Breast epithelium (tissue), 4 donors: ENCODE results near the gene DSCAM. TPM values are rescaled to one million over a fixed set of nuclear protein-coding genes. Genes with fewer than 3 reads are reported as not detected.

Experiments used
- DNase-seq, 2 donors: peaks; one replicate each; pipeline ENCODE4 v3.0.0-alpha.2; 2019; ENCODE audit warnings: low spot score in 2 of 2
- H3K27ac ChIP-seq, 2 donors: fragments of 200-600 bp; sonication (generic) in 1 of 2; one replicate each; pipeline ENCODE4 v1.5.1; 2016 to 2019; ENCODE audit warnings: mild to moderate bottlenecking in 1 of 2
- H3K27me3 ChIP-seq, 2 donors: fragments of 200-600 bp; sonication (generic) in 1 of 2; one replicate each; pipeline versions ENCODE4 v1.5.1 to v1.6.0; 2017 to 2019; ENCODE audit warnings: control low read depth in 1 of 2, mild to moderate bottlenecking in 1 of 2
- H3K36me3 ChIP-seq: fragments of 200-600 bp; one replicate; pipeline ENCODE4 v1.5.1; 2019
- H3K4me1 ChIP-seq, 2 donors: fragments of 200-600 bp; sonication (generic); one replicate each; pipeline ENCODE4 v1.5.1; 2016 to 2019; ENCODE audit warnings: control low read depth in 1 of 2
- H3K4me3 ChIP-seq, 3 donors: fragments of 200-600 bp; sonication (generic); 1 replicate in 2 of 3; 2 replicates in 1 of 3; pipeline ENCODE4 v1.5.1; 2016 to 2019; ENCODE audit warnings: mild to moderate bottlenecking in 3 of 3, moderate library complexity in 2 of 3
- H3K9me3 ChIP-seq, 2 donors: fragments of 200-600 bp; sonication (generic) in 1 of 2; one replicate each; pipeline ENCODE4 v1.5.1; 2016 to 2019; ENCODE audit warnings: control low read depth in 1 of 2
- POLR2A ChIP-seq: fragments of 450-650 bp; IDR thresholded peaks from one replicate; pipeline ENCODE4 v1.6.1; 2016; ENCODE audit warnings: antibody characterized with exemption, mild to moderate bottlenecking, moderate library complexity
- POLR2AphosphoS5 ChIP-seq, 3 donors: sonication (generic); formaldehyde crosslinking; IDR thresholded peaks; one replicate each; pipeline ENCODE4 v1.6.1; 2017; ENCODE audit warnings: antibody characterized with exemption in 3 of 3
- intact Hi-C: fragments of 100-400 bp; cut with DNase I; formaldehyde crosslinking; loops from one replicate; pipeline ENCODE4 v1.15.1; 2023; ENCODE audit warnings: low total_unique reads
- total RNA-seq, 3 donors: library from RNA; depleted of rRNA; stranded (reverse); fragments of >200 nt; gene quantifications; one replicate each; pipeline ENCODE4 v1.1.0, GENCODE V29; 2016
- TF ChIP-seq, protein P1 (sequence below), 3 donors: fragments of 450-650 bp; IDR thresholded peaks; one replicate each; pipeline ENCODE4 v1.5.1; 2016 to 2017; ENCODE audit warnings: antibody characterized with exemption in 3 of 3, mild to moderate bottlenecking in 3 of 3, moderate library complexity in 3 of 3

Gene DSCAM
- total RNA-seq, 3 donors from 2014 or later, result 0.33 to 0.44 TPM; not detected in 1

DNA sequence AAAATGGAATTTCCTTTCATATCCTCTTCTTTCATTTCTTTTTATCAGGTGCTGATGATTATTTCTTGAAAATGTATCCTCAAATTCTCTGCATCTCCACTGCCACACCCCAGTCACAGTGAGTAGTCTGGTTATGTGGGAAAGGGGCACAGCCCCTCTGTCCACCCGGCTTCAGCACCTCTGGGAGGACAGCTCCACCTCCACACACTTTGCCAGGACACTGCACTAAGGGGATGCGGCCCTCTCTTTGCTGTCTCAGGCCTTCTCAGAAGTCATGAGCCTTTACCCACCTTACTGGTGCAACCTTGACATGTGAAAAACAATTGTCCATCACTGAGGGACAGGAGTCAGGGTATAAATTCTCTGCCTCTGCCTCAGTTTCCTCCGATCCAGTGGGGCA is 546.7 kb downstream of the DSCAM start:
- Histone ChIP-seq H3K27me3 (no peaks in the 10 kb centered on the region), H3K4me3 (no peak overlapping the region), H3K4me1 (no peaks in the 10 kb centered on the region), H3K36me3 (no peaks in the 10 kb centered on the region), H3K27ac (no peak overlapping the region), H3K9me3 (no peaks in the 10 kb centered on the region)
- DNase-seq, result no peak
- TF ChIP-seq POLR2A (no peak), POLR2AphosphoS5 (IDR thresholded peaks at IDR 0.05) (no peak)
- TF ChIP-seq, protein P1, sequence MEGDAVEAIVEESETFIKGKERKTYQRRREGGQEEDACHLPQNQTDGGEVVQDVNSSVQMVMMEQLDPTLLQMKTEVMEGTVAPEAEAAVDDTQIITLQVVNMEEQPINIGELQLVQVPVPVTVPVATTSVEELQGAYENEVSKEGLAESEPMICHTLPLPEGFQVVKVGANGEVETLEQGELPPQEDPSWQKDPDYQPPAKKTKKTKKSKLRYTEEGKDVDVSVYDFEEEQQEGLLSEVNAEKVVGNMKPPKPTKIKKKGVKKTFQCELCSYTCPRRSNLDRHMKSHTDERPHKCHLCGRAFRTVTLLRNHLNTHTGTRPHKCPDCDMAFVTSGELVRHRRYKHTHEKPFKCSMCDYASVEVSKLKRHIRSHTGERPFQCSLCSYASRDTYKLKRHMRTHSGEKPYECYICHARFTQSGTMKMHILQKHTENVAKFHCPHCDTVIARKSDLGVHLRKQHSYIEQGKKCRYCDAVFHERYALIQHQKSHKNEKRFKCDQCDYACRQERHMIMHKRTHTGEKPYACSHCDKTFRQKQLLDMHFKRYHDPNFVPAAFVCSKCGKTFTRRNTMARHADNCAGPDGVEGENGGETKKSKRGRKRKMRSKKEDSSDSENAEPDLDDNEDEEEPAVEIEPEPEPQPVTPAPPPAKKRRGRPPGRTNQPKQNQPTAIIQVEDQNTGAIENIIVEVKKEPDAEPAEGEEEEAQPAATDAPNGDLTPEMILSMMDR (IDR thresholded peaks at IDR 0.05), result no peak
- intact Hi-C loops, result no loop called here

DNA sequence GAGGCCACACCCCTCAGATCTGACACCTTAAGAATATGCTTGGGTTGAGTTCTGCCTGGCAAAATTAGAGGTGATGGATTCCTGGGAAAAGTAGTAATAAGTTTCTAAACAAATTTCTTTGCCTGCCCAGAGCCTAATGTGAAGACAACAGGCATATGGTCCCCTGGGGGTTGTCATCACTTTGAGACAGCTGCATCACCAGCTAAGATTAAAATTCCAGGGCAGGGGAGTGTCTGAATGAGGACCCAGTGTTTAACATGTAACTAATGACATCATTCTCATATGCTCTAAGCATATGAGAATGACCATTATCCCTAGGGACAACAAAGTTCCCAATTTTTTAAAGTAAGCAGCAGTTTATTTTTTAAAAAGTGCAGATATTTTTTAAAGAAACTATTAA is 547.5 kb downstream of the DSCAM start:
- no peaks in the 10 kb centered on the region for H3K36me3 ChIP-seq
- no peak for DNase-seq
- no peak overlapping the region for H3K4me3 ChIP-seq
- no peaks in the 10 kb centered on the region for H3K9me3 ChIP-seq
- H3K27ac ChIP-seq, result no peak overlapping the region
- H3K4me1 ChIP-seq, result no peaks in the 10 kb centered on the region
- intact Hi-C loops, result no loop called here
- TF ChIP-seq POLR2A (no peak), POLR2AphosphoS5 (IDR thresholded peaks at IDR 0.05) (no peak)
- TF ChIP-seq, protein P1 (IDR thresholded peaks at IDR 0.05), result no peak
- H3K27me3 ChIP-seq, result no peaks in the 10 kb centered on the region

DNA sequence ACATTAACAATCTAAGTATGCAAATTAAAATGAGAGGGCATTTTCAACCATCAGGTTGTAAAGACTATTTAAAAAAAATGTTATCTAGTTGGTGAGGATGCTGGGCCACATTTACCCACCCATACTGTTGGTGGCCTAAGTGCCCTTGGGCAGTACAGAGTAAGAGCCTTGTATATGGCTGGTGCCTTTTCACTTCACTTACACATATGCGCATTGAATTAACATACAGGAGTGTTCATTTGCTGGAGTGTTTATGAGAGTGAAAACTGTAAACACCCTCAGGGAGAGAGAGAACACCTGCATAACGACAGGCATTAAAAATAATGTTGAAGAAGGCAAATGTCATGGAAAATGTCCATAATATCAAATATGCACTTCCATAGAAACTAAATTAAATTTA is 552.6 kb downstream of the DSCAM start:
- no peak for TF ChIP-seq POLR2AphosphoS5 (IDR thresholded peaks at IDR 0.05)
- Histone ChIP-seq H3K27ac (no peak overlapping the region), H3K27me3 (no peaks in the 10 kb centered on the region), H3K9me3 (no peaks in the 10 kb centered on the region), H3K4me3 (no peak overlapping the region), H3K36me3 (no peaks in the 10 kb centered on the region), H3K4me1 (no peaks in the 10 kb centered on the region)
- intact Hi-C loops, result no loop called here
- DNase-seq, result no peak

DNA sequence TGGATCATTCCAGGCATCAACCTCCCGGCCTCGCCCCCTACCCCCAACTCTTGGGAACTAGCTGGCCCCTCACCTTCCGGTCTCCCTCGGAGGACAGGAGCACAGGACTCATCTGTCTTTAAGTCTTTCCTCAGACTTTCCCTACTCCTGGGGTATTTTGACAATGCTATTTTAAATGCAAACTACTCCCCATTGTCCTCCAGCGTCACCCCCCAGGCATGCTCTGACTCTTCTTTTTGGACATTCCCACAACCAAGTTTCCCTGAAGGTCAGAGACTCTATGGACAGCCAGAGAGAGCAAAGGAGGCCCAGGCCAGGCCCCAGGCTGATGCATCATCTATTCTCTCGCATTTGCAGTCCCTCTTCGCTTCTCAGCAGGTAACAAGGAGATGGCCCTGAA is 555.4 kb downstream of the DSCAM start:
- no peaks in the 10 kb centered on the region for H3K27me3 ChIP-seq
- no peaks in the 10 kb centered on the region for H3K9me3 ChIP-seq
- no peak overlapping the region for H3K27ac ChIP-seq
- intact Hi-C loops, result no loop called here
- H3K4me1 ChIP-seq, result no peaks in the 10 kb centered on the region
- TF ChIP-seq, protein P1 (IDR thresholded peaks at IDR 0.05), result no peak
- TF ChIP-seq POLR2A, result no peak
- no peak for TF ChIP-seq POLR2AphosphoS5 (IDR thresholded peaks at IDR 0.05)
- no peak for DNase-seq
- H3K36me3 ChIP-seq, result no peaks in the 10 kb centered on the region
- H3K4me3 ChIP-seq, result no peak overlapping the region

DNA sequence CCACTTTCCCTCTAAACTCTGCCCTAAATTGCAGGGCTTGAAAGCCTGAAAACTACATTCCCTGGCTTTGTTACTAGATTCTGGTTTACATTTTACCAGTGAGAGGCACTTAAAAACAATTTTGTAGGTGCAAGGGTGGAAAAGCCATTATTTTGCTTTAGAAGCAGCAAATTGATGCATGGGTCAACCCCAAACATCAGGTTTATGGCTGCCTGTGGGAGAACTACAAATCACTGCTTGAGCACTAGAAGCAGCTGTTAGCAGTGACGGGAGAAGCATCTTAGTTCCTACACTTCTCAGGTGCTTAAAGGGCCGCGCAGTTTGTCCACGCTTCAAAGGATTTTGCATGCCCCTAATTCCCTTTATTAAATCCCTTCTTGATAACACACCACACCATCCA is 562.5 kb downstream of the DSCAM start:
- Histone ChIP-seq H3K27me3 (peaks cover 0 to 6% of the 10 kb centered on the region in 2 donors), H3K9me3 (no peaks in the 10 kb centered on the region), H3K4me1 (no peaks in the 10 kb centered on the region), H3K27ac (no peak overlapping the region), H3K36me3 (no peaks in the 10 kb centered on the region), H3K4me3 (no peak overlapping the region)
- intact Hi-C loops, result no loop called here
- no peak for DNase-seq
- TF ChIP-seq POLR2AphosphoS5 (IDR thresholded peaks at IDR 0.05) (no peak), POLR2A (no peak)
- TF ChIP-seq, protein P1 (IDR thresholded peaks at IDR 0.05), result no peak
